Gastroesophageal sphincter (tissue), 4 donors: Measurements from ENCODE around the gene GOLIM4. TPM values are rescaled to one million over a fixed set of nuclear protein-coding genes. Genes with fewer than 3 reads are reported as not detected.

ENCODE experiments used
- ATAC-seq: fragments of 150-250 bp; one replicate; pipeline ENCODE4 v1.9.1; 2016; ENCODE audit warnings: mild to moderate bottlenecking, moderate library complexity
- H3K27ac ChIP-seq, 4 donors: fragments of 200-600 bp; sonication (generic) in 3 of 4; 1 replicate in 3 of 4; 2 replicates in 1 of 4; pipeline ENCODE4 v1.5.1; 2016 to 2019
- H3K27me3 ChIP-seq: fragments of 200-600 bp; sonication (generic); one replicate; pipeline ENCODE4 v1.5.1; 2019
- H3K36me3 ChIP-seq, 2 donors: fragments of 200-600 bp; sonication (generic); one replicate each; pipeline ENCODE4 v1.5.1; 2019; ENCODE audit warnings: control low read depth in 1 of 2
- H3K4me1 ChIP-seq, 3 donors: fragments of 200-600 bp; sonication (generic); 1 replicate in 2 of 3; 2 replicates in 1 of 3; pipeline ENCODE4 v1.5.1; 2016 to 2019; ENCODE audit warnings: control low read depth in 2 of 3
- H3K4me3 ChIP-seq, 2 donors: fragments of 200-600 bp; sonication (generic); one replicate each; pipeline ENCODE4 v1.5.1; 2019; ENCODE audit warnings: mild to moderate bottlenecking in 1 of 2, moderate library complexity in 1 of 2
- H3K9me3 ChIP-seq, 3 donors: fragments of 200-600 bp; sonication (generic); one replicate each; pipeline ENCODE4 v1.5.1; 2017 to 2019; ENCODE audit warnings: control low read depth in 2 of 3
- EP300 ChIP-seq: sonication (generic); formaldehyde crosslinking; IDR thresholded peaks from one replicate; pipeline ENCODE4 v1.6.1; 2017; ENCODE audit warnings: antibody characterized with exemption, mild to moderate bottlenecking
- POLR2A ChIP-seq, 2 donors: fragments of 450-650 bp; IDR thresholded peaks; one replicate each; pipeline ENCODE4 v1.6.1; 2017; ENCODE audit warnings: antibody characterized with exemption in 2 of 2, mild to moderate bottlenecking in 2 of 2, moderate library complexity in 1 of 2
- POLR2AphosphoS5 ChIP-seq: sonication (generic); formaldehyde crosslinking; IDR thresholded peaks from one replicate; pipeline ENCODE4 v1.6.1; 2017; ENCODE audit warnings: antibody characterized with exemption
- WGBS, 2 donors: methylation state at CpG; one replicate each; pipeline ENCODE4 v1.1.5; 2018; ENCODE audit warnings: low coverage in 1 of 2; 5-methylcytosine and 5-hydroxymethylcytosine counted together
- total RNA-seq, 4 donors: library from RNA; depleted of rRNA; stranded (reverse); fragments of >200 nt; gene quantifications; one replicate each; pipeline ENCODE4 v1.1.0, GENCODE V29; 2016
- TF ChIP-seq, protein P1 (sequence below), 4 experiments: fragments of 200-600 bp in 2 of 4; fragments of 450-650 bp in 2 of 4; sonication (generic) in 1 of 4; IDR thresholded peaks; one replicate each; pipeline ENCODE4 v1.5.1; 2017 to 2019; ENCODE audit warnings: antibody characterized with exemption in 4 of 4, mild to moderate bottlenecking in 2 of 4, moderate library complexity in 2 of 4

The GOLIM4 gene
- total RNA-seq, 4 donors from 2014 or later: 41.8 to 49.3 (median 47.8) TPM

DNA sequence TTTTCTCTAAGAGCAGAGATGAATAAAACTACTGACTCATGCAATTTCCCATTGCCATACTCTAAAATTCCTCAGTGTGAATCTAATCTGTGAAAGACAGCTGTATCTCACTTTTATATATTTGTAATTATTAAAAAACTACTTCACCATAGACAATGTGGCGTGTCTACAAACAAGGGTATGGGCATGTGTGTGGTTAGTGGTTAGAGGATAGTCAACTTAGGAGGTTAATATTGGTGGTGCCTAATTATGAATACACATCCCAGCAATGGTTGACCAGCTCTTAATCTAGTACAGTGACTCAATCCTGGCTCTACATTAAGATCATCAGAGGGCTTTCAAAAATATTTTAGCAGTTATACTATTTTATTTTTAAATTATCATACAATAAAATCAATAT lies 94.5 kb downstream of the GOLIM4 start:
- no peak for ATAC-seq
- H3K4me3 ChIP-seq: no peak overlapping the region
- no peaks in the 10 kb centered on the region for H3K27me3 ChIP-seq
- peaks cover 0 to 7% (median 0%) of the 10 kb centered on the region in 3 donors for H3K9me3 ChIP-seq
- no peak for TF ChIP-seq POLR2AphosphoS5
- no peak for TF ChIP-seq EP300
- TF ChIP-seq POLR2A (IDR thresholded peaks at IDR 0.05): no peak
- TF ChIP-seq, protein P1, sequence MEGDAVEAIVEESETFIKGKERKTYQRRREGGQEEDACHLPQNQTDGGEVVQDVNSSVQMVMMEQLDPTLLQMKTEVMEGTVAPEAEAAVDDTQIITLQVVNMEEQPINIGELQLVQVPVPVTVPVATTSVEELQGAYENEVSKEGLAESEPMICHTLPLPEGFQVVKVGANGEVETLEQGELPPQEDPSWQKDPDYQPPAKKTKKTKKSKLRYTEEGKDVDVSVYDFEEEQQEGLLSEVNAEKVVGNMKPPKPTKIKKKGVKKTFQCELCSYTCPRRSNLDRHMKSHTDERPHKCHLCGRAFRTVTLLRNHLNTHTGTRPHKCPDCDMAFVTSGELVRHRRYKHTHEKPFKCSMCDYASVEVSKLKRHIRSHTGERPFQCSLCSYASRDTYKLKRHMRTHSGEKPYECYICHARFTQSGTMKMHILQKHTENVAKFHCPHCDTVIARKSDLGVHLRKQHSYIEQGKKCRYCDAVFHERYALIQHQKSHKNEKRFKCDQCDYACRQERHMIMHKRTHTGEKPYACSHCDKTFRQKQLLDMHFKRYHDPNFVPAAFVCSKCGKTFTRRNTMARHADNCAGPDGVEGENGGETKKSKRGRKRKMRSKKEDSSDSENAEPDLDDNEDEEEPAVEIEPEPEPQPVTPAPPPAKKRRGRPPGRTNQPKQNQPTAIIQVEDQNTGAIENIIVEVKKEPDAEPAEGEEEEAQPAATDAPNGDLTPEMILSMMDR (IDR thresholded peaks at IDR 0.05): no peak
- H3K4me1 ChIP-seq: no peaks in the 10 kb centered on the region
- 93 to 100% methylated on average over 1 of the region's 1 CpG for WGBS, 2 donors
- H3K36me3 ChIP-seq: no peaks in the 10 kb centered on the region
- no peak overlapping the region for H3K27ac ChIP-seq

- no peaks in the 10 kb centered on the region for H3K36me3 ChIP-seq
- no peak for ATAC-seq
- H3K4me3 ChIP-seq: no peak overlapping the region
- no peaks in the 10 kb centered on the region for H3K4me1 ChIP-seq
- 78 to 88% methylated on average over 5 of the region's 5 CpGs for WGBS, 2 donors
- peaks cover 0 to 6% (median 0%) of the 10 kb centered on the region in 3 donors for H3K9me3 ChIP-seq
- no peak overlapping the region for H3K27ac ChIP-seq
- no peaks in the 10 kb centered on the region for H3K27me3 ChIP-seq
- TF ChIP-seq, protein P1 (IDR thresholded peaks at IDR 0.05): no peak
- TF ChIP-seq POLR2A (IDR thresholded peaks at IDR 0.05) (no peak), POLR2AphosphoS5 (no peak), EP300 (no peak)
Observed at GRCh38 chr3:167998253-167998652, 97.5 kb downstream of the GOLIM4 start.

GRCh38 chr3:167996514-167996913 lies 99.2 kb downstream of the GOLIM4 start:
- no peak for ATAC-seq
- Histone ChIP-seq H3K27me3 (no peaks in the 10 kb centered on the region), H3K9me3 (no peaks in the 10 kb centered on the region), H3K36me3 (no peaks in the 10 kb centered on the region), H3K4me3 (no peak overlapping the region), H3K27ac (no peak overlapping the region), H3K4me1 (no peaks in the 10 kb centered on the region)
- TF ChIP-seq, protein P1 (IDR thresholded peaks at IDR 0.05): no peak
- TF ChIP-seq EP300 (no peak), POLR2A (IDR thresholded peaks at IDR 0.05) (no peak), POLR2AphosphoS5 (no peak)
- WGBS, 2 donors: 85 to 92% methylated on average over 3 to 4 of the region's 4 CpGs

DNA sequence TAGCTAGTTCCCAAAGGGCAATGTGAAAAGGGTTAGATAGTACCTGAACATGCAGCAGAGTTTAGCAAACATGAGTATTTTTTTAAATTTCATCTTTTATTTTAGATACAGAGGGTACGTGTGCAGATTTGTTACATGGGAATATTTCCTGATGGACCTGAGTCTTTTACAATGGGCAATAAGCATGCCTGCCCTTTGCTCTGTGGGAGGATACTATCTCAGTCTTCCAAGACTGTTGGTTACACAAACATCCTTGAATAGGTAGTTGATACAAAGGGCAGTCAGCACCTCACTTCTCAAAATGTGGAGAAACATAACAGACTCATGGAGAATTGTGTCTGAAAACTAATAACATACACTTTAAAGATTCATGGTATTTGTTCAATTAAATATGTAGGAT lies 103.3 kb downstream of the GOLIM4 start:
- no peak for ATAC-seq
- no peaks in the 10 kb centered on the region for H3K9me3 ChIP-seq
- no peak for TF ChIP-seq EP300
- TF ChIP-seq, protein P1 (IDR thresholded peaks at IDR 0.05): no peak
- TF ChIP-seq POLR2A (IDR thresholded peaks at IDR 0.05): no peak
- no peak for TF ChIP-seq POLR2AphosphoS5
- H3K27ac ChIP-seq: no peak overlapping the region
- no peaks in the 10 kb centered on the region for H3K27me3 ChIP-seq
- no peak overlapping the region for H3K4me3 ChIP-seq
- 71 to 100% methylated on average over 1 of the region's 1 CpG for WGBS, 2 donors
- no peaks in the 10 kb centered on the region for H3K36me3 ChIP-seq
- no peaks in the 10 kb centered on the region for H3K4me1 ChIP-seq

DNA sequence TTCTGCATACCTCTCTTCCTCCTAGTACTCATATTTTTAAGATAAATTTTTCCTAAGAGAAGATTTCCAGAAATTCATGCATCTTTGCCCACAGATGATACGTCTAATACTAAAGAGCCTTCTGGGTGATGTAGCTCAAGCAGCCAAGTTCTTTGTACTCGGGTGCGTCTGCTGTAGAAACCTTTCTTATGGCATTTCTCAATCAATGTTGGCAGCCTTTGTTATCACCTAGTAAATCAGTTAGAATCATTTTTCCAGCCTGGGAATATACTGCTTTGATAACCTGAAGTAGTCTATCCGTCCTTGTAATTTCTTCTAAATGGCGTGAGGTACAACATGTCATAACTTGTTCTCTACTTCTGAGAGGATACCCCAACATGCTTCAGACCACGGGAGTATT lies 104.5 kb downstream of the GOLIM4 start:
- Histone ChIP-seq H3K27me3 (no peaks in the 10 kb centered on the region), H3K27ac (no peak overlapping the region), H3K4me3 (no peak overlapping the region), H3K36me3 (no peaks in the 10 kb centered on the region), H3K4me1 (no peaks in the 10 kb centered on the region), H3K9me3 (no peaks in the 10 kb centered on the region)
- ATAC-seq: no peak
- 87 to 90% methylated on average over 4 to 6 of the region's 6 CpGs for WGBS, 2 donors
- TF ChIP-seq POLR2A (IDR thresholded peaks at IDR 0.05) (no peak), POLR2AphosphoS5 (no peak), EP300 (no peak)
- TF ChIP-seq, protein P1 (IDR thresholded peaks at IDR 0.05): no peak
